NCI-H460 (cell line): Measurements from ENCODE around the gene MDFIC. TPM values are rescaled to one million over a fixed set of nuclear protein-coding genes. Genes with fewer than 3 reads are reported as not detected.

Experiments
- DNase-seq: peaks from one replicate; pipeline ENCODE4 v3.0.0-alpha.2; 2016; ENCODE audit warnings: low read depth; ENCODE audit errors: extremely low read depth
- total RNA-seq: library from RNA; depleted of rRNA; stranded (reverse); fragments of >200 nt; shearing (Covaris generic); gene quantifications from 2 replicates; pipeline ENCODE4 v1.2.3, GENCODE V29; 2014

Gene MDFIC
- total RNA-seq, 1 experiment from 2014 or later = 17.8 TPM

GRCh38 chr7:114924038-114924712 lies 2.3 kb downstream of the MDFIC start:
- DNase-seq = no peak

- DNase-seq = no peak
Measured at GRCh38 chr7:114925434-114925833, 3.5 kb downstream of the MDFIC start.

- no peak for DNase-seq
Measured at GRCh38 chr7:114928060-114928459, 6.2 kb downstream of the MDFIC start.

GRCh38 chr7:114929570-114929969 lies 7.7 kb downstream of the MDFIC start:
- no peak for DNase-seq

GRCh38 chr7:114930107-114930661 lies 8.3 kb downstream of the MDFIC start:
- peak; percentile 3 for DNase-seq

GRCh38 chr7:114930829-114931655 lies 9.1 kb downstream of the MDFIC start:
- no peak for DNase-seq

- DNase-seq = no peak
Measured at GRCh38 chr7:114931656-114932011, 9.7 kb downstream of the MDFIC start.

GRCh38 chr7:114932991-114933390 lies 11.1 kb downstream of the MDFIC start:
- DNase-seq = no peak

GRCh38 chr7:114933658-114934057 lies 11.8 kb downstream of the MDFIC start:
- DNase-seq = no peak

- DNase-seq = no peak
Measured at GRCh38 chr7:114934086-114934485, 12.2 kb downstream of the MDFIC start.

GRCh38 chr7:114934713-114935112 lies 12.8 kb downstream of the MDFIC start:
- DNase-seq = no peak

GRCh38 chr7:114936471-114936870 lies 14.6 kb downstream of the MDFIC start:
- DNase-seq = no peak

- no peak for DNase-seq
Measured at GRCh38 chr7:114937446-114937845, 15.6 kb downstream of the MDFIC start.

GRCh38 chr7:114938785-114939184 lies 16.9 kb downstream of the MDFIC start:
- DNase-seq = no peak

- DNase-seq = no peak
Measured at GRCh38 chr7:114939484-114940097, 17.7 kb downstream of the MDFIC start.

GRCh38 chr7:114940220-114940619 lies 18.3 kb downstream of the MDFIC start:
- no peak for DNase-seq

- DNase-seq = no peak
Measured at GRCh38 chr7:114941692-114942091, 19.8 kb downstream of the MDFIC start.

GRCh38 chr7:114942446-114943175 lies 20.7 kb downstream of the MDFIC start:
- DNase-seq = no peak

- DNase-seq = no peak
Measured at GRCh38 chr7:114943530-114943929, 21.6 kb downstream of the MDFIC start.

- no peak for DNase-seq
Measured at GRCh38 chr7:114943953-114944744, 22.3 kb downstream of the MDFIC start.
